Nephron (organoid): ENCODE measurements around the gene BAHD1.

ENCODE experiments used
- H3K27ac Mint-ChIP-seq, 3 experiments: 2 replicates each; pipeline ENCODE4 v1.8.0; 2020; ENCODE audit warnings: mixed read lengths in 3 of 3, mild to moderate bottlenecking in 2 of 3, moderate library complexity in 1 of 3
- H3K27me3 Mint-ChIP-seq: 2 replicates; pipeline ENCODE4 v1.8.0; 2021; ENCODE audit warnings: low read depth, mild to moderate bottlenecking, moderate library complexity, mixed read lengths
- H3K36me3 Mint-ChIP-seq: 2 replicates; pipeline ENCODE4 v1.8.0; 2020; ENCODE audit warnings: low read depth, mixed read lengths
- H3K4me1 Mint-ChIP-seq: 2 replicates; pipeline ENCODE4 v1.8.0; 2020; ENCODE audit warnings: mixed read lengths
- H3K4me3 Mint-ChIP-seq, 3 experiments: 2 replicates each; pipeline ENCODE4 v1.8.0; 2020; ENCODE audit warnings: mild to moderate bottlenecking in 3 of 3, mixed read lengths in 3 of 3, moderate library complexity in 2 of 3
- H3K9me3 Mint-ChIP-seq: 2 replicates; pipeline ENCODE4 v1.8.0; 2020; ENCODE audit warnings: mixed read lengths
- TF ChIP-seq, protein P1 (sequence below), 3 experiments: fragments of 200-600 bp; sonication (generic); IDR thresholded peaks; one replicate each; pipeline ENCODE4 v1.5.0; 2021; ENCODE audit warnings: antibody characterized with exemption in 3 of 3; ENCODE audit not compliant: unreplicated experiment in 3 of 3

The BAHD1 gene

DNA sequence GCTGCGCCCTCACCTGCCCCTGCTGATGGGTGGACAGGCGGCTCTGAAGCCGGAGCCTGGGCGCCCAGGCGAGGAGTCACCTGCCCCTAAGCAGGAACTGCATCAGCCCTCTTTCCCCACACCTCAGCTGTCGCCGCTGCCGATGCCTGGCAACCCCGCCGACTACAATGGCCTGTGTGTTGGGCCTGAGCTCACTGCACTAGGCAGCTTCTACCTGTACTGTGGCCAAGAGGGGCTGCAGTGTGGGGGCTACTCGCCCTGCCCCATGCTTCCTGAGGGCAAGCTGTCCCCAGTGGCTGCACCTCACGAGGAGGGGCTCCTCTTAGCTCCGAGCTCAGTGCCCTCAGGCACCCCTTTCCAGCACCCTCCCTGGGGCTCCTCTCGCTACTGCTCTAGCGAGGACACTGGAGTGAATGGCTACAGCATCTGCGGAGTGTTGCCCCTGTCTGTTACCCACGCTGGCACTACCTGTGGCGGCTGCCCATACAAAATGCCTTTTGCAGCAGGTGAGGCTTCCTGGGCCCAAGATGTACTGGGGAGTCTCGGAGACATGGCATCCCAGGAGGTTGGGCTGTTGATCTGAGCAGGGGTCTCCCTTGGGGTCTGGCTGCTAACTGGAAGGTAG lies 18.8 kb downstream of the BAHD1 start:
- Mint-ChIP-seq H3K27ac (no peak overlapping the region), H3K27me3 (no peaks in the 10 kb centered on the region), H3K4me3 (no peak overlapping the region), H3K4me1 (peaks cover 19% of the 10 kb centered on the region), H3K9me3 (no peaks in the 10 kb centered on the region), H3K36me3 (peaks cover 7% of the 10 kb centered on the region)
- TF ChIP-seq, protein P1, sequence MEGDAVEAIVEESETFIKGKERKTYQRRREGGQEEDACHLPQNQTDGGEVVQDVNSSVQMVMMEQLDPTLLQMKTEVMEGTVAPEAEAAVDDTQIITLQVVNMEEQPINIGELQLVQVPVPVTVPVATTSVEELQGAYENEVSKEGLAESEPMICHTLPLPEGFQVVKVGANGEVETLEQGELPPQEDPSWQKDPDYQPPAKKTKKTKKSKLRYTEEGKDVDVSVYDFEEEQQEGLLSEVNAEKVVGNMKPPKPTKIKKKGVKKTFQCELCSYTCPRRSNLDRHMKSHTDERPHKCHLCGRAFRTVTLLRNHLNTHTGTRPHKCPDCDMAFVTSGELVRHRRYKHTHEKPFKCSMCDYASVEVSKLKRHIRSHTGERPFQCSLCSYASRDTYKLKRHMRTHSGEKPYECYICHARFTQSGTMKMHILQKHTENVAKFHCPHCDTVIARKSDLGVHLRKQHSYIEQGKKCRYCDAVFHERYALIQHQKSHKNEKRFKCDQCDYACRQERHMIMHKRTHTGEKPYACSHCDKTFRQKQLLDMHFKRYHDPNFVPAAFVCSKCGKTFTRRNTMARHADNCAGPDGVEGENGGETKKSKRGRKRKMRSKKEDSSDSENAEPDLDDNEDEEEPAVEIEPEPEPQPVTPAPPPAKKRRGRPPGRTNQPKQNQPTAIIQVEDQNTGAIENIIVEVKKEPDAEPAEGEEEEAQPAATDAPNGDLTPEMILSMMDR (IDR thresholded peaks at IDR 0.05; ENCODE audit: unreplicated experiment in 3 of 3) = no peak

DNA sequence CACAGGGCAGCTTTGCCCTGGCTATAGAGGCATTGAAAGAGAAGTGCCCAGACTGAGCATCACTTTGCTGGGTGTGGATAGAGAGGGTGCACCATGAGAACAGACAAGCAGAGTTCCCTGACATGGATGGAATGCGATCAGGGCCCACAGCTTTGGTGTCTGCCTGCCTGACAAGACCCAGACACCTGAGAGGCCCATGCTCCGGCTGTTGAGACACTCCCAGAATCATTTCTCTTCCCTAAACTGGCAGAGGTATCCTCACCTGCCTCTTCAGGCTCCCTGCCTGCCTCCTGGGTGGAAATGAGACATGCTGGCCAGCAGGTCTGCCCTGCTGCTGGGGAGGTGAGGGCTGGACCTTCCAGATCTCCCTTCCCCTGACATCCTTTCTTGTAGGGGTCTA lies 19.7 kb downstream of the BAHD1 start:
- TF ChIP-seq, protein P1 (IDR thresholded peaks at IDR 0.05; ENCODE audit: unreplicated experiment in 3 of 3) = no peak
- H3K4me1 Mint-ChIP-seq = peaks cover 12% of the 10 kb centered on the region
- H3K27me3 Mint-ChIP-seq = no peaks in the 10 kb centered on the region
- no peak overlapping the region for H3K27ac Mint-ChIP-seq
- H3K9me3 Mint-ChIP-seq = no peaks in the 10 kb centered on the region
- no peak overlapping the region for H3K4me3 Mint-ChIP-seq
- H3K36me3 Mint-ChIP-seq = peaks cover 14% of the 10 kb centered on the region

DNA sequence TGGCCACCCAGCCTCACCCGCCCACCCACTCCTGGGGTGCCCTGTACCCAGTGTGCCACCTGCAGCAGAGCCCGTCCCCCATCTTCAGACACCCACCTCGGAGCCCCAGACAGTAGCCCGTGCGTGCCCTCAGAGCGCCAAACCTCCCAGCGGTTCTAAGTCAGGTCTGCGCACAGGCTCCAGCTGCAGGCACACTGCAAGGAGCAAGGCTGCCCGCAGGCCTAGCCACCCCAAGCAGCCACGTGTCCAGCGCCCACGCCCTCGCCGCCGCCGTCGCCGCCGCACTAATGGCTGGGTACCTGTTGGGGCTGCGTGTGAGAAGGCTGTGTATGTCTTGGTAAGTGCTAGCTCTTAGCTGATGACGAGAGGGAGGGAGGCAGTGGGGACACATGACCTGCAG lies 21.2 kb downstream of the BAHD1 start:
- Mint-ChIP-seq H3K4me3 (no peak overlapping the region), H3K36me3 (peaks cover 25% of the 10 kb centered on the region), H3K27ac (no peak overlapping the region), H3K4me1 (no peaks in the 10 kb centered on the region), H3K27me3 (no peaks in the 10 kb centered on the region), H3K9me3 (no peaks in the 10 kb centered on the region)
- TF ChIP-seq, protein P1 (IDR thresholded peaks at IDR 0.05; ENCODE audit: unreplicated experiment in 3 of 3) = no peak

DNA sequence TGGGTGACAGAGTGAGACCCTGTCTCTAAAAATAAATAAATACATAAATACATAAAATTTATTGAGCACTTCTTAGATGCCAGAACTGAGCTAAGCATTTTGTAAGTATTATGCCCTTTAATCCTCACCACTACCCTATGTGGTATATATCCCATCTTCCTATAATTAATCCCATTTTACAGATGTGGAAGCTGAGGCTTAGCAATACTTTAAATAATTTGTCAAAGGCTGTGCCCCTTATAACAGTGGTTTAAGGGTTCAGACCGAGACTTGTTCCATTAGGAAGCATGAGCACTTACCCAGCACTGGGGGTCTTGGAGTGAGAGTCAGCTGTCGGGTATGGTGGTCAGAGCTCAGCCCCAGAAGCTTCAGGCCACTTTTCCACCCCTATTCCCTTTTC lies 22.5 kb downstream of the BAHD1 start:
- Mint-ChIP-seq H3K9me3 (no peaks in the 10 kb centered on the region), H3K4me3 (no peak overlapping the region), H3K27me3 (no peaks in the 10 kb centered on the region), H3K4me1 (no peaks in the 10 kb centered on the region), H3K27ac (no peak overlapping the region), H3K36me3 (peaks cover 30% of the 10 kb centered on the region)
- TF ChIP-seq, protein P1 (IDR thresholded peaks at IDR 0.05; ENCODE audit: unreplicated experiment in 3 of 3) = no peak

DNA sequence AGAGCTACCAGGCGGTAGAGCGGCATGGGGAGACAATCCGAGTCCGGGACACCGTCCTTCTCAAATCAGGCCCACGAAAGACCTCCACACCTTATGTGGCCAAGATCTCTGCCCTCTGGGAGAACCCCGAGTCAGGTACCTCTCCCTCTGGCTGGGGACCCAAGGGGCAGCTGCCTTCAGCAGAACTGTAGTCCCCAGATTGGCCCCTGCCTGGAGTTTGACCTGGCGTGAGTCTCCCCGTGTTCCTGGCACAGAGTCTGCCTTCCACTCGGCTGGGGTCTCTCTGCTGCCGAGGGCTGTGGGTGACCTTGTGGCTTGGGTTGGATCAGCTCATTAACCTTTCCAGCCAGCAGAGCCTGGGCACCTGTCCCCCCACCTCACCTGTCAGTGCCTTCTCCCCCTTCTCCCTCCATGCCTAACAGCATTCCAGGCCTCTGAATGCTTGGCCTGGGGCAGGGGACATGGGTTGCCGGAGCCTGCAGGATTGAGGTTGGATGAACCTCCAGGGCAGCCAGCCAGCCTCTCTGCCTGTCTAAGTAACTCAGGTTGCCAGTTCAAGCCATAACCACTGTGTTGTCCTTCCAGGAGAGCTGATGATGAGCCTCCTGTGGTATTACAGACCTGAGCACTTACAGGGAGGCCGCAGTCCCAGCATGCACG lies 23.3 kb downstream of the BAHD1 start:
- TF ChIP-seq, protein P1 (IDR thresholded peaks at IDR 0.05; ENCODE audit: unreplicated experiment in 3 of 3) = no peak
- peaks cover 30% of the 10 kb centered on the region for H3K36me3 Mint-ChIP-seq
- no peak overlapping the region for H3K27ac Mint-ChIP-seq
- H3K4me3 Mint-ChIP-seq = no peak overlapping the region
- H3K4me1 Mint-ChIP-seq = no peaks in the 10 kb centered on the region
- H3K9me3 Mint-ChIP-seq = no peaks in the 10 kb centered on the region
- H3K27me3 Mint-ChIP-seq = no peaks in the 10 kb centered on the region
